ENCODE results near the gene PRRT1.

DNA sequence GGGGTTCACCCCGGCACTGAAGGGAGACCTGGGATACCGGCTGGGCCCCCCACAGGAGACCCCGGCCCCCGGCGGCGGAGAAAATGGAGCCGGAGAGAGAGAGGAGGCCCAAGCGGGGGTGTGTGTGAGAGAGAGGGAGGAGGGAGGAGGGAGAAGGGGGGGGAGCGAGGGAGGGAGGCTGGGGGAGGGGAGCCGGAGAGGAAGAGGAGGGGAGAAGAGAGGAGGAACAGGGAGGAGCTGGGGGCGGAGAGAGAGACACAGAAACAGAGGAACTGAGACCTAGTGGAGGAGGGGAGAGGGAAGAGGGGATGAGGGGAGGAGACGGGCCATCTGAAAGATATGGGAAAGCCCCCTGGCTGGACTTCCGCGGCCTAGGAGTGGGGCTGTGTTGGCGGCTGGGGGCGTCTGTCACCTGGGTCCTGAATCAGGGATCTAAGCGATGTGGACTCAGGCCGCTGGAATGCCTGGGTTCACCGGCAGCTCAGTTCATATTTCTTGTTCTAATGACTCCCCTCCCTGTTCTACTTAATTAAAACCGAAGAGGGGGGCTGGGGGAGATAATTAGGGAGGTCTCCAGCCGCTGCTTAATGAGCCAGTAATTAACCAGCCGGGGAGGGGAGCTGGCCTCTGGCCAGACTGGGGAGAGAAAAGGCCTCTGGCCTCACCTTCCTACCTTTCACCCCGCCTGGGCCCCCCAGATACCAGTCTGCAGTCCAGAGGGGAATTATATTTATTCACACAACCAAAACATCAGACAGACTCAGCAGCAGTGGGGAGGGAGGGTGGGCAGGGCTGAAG, 38.5 kb upstream of the PRRT1 start, which contains the start of gene PBX2:
- TF ChIP-seq, protein P1, sequence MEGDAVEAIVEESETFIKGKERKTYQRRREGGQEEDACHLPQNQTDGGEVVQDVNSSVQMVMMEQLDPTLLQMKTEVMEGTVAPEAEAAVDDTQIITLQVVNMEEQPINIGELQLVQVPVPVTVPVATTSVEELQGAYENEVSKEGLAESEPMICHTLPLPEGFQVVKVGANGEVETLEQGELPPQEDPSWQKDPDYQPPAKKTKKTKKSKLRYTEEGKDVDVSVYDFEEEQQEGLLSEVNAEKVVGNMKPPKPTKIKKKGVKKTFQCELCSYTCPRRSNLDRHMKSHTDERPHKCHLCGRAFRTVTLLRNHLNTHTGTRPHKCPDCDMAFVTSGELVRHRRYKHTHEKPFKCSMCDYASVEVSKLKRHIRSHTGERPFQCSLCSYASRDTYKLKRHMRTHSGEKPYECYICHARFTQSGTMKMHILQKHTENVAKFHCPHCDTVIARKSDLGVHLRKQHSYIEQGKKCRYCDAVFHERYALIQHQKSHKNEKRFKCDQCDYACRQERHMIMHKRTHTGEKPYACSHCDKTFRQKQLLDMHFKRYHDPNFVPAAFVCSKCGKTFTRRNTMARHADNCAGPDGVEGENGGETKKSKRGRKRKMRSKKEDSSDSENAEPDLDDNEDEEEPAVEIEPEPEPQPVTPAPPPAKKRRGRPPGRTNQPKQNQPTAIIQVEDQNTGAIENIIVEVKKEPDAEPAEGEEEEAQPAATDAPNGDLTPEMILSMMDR (IDR thresholded peaks at IDR 0.05) = no peak
- TF ChIP-seq POLR2A (IDR thresholded peaks at IDR 0.05) (peak in 2 of 4 donors; percentile 39 to 50), POLR2AphosphoS5 (IDR thresholded peaks at IDR 0.05) (peak; percentile 33 to 64 (median 60)), EP300 (IDR thresholded peaks at IDR 0.05) (no peak)

Measured in stomach (tissue), 4 donors.